Colon (tissue), 2 donors: Measurements from ENCODE around the gene UCN2.
"Not testable (repeated sequence)": the region's sequence is repeated elsewhere in the genome, so short reads cannot be mapped to it uniquely, and the experiment has no call there.

ENCODE experiments used
- FAIRE-seq: peaks from 2 replicates; lab custom pipeline; 2012; peaks lifted over from hg19 to GRCh38; lab: Jason Lieb, UNC
- donor health status: control.
- donor health status: control.

UCN2 gene

GRCh38 chr3:48536116-48536515 is 27.5 kb downstream of the UCN2 start:
- FAIRE-seq = no peak

GRCh38 chr3:48535578-48535977 is 28.0 kb downstream of the UCN2 start:
- no peak for FAIRE-seq

GRCh38 chr3:48532977-48533337 is 30.6 kb downstream of the UCN2 start:
- no peak for FAIRE-seq

- FAIRE-seq = no peak
Measured at GRCh38 chr3:48532271-48532976, 31.2 kb downstream of the UCN2 start.

GRCh38 chr3:48530701-48531100 is 32.9 kb downstream of the UCN2 start:
- not testable (repeated sequence) for FAIRE-seq

GRCh38 chr3:48528754-48529153 is 34.8 kb downstream of the UCN2 start:
- no peak for FAIRE-seq

GRCh38 chr3:48528048-48528447 is 35.5 kb downstream of the UCN2 start:
- FAIRE-seq = no peak

- FAIRE-seq = no peak
Measured at GRCh38 chr3:48524970-48525369, 38.6 kb downstream of the UCN2 start.

- FAIRE-seq = no peak
Measured at GRCh38 chr3:48521635-48522034, 41.9 kb downstream of the UCN2 start.

GRCh38 chr3:48519277-48519643 is 44.3 kb downstream of the UCN2 start:
- no peak for FAIRE-seq

GRCh38 chr3:48518638-48519276 is 44.8 kb downstream of the UCN2 start:
- FAIRE-seq = no peak

GRCh38 chr3:48518069-48518468 is 45.5 kb downstream of the UCN2 start:
- no peak for FAIRE-seq

GRCh38 chr3:48516571-48516970 is 47.0 kb downstream of the UCN2 start:
- FAIRE-seq = no peak

GRCh38 chr3:48514431-48515227 is 49.0 kb downstream of the UCN2 start:
- FAIRE-seq = no peak
